ENCODE measurements around the gene APOA5.
"Not testable (repeated sequence)": the region's sequence is repeated elsewhere in the genome, so short reads cannot be mapped to it uniquely, and the experiment has no call there.

Gene APOA5

DNA sequence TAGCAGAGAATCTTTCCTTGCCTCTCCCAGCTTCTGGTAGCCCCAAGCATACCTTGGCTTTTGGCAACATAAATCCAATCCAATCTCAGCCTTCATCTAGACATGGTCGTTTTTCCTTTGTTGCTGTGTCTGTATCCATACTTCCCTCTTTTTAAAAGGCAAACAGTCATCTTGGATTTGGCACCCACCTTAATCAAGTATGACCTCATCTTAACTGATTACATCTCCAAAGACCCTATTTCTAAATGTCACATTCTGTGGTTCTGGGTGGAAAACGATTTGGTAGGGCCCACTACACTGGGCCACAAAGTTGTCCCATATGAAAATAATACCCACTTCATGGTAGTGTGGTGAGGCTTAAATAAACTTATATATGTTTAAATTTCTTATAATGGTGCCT lies 19.7 kb downstream of the APOA5 start:
- DNase-seq, result no peak

DNA sequence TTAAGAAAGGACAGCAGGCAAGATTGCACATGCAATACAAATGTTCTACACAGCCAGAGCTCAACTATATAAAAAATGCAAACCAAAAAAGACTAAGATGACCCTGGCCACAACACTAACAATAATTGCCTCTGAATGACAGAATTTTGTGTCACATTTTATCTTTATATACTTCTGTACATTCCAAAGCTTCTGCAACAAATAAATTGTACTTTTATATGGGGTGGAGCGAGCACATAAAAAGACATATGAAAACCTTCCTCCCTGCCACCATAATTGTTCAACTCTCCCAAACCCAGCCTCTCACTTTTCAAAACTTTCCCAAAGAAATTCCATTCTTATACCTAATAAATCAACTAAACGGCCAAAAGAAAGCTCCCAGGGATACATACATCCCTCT lies 29.5 kb downstream of the APOA5 start:
- DNase-seq, result no peak

DNA sequence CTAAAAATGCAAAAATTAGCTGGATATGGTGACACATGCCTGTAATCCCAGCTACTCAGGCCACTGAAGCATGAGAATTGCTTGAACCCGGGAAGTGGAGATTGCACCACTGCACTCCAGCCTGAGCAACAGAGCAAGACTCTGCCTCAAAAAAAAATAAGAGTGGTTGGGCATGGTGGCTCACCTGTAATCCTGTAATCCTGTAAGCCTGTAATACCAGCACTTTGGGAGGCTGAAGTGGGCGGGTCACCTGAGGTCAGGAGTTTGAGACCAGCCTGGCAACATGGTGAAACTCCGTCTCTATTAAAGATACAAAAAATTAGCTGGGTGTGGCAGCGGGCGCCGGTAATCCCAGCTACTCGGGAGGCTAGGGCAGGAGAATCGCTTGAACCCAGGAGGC lies 35.6 kb downstream of the APOA5 start:
- not testable (repeated sequence) for DNase-seq

DNA sequence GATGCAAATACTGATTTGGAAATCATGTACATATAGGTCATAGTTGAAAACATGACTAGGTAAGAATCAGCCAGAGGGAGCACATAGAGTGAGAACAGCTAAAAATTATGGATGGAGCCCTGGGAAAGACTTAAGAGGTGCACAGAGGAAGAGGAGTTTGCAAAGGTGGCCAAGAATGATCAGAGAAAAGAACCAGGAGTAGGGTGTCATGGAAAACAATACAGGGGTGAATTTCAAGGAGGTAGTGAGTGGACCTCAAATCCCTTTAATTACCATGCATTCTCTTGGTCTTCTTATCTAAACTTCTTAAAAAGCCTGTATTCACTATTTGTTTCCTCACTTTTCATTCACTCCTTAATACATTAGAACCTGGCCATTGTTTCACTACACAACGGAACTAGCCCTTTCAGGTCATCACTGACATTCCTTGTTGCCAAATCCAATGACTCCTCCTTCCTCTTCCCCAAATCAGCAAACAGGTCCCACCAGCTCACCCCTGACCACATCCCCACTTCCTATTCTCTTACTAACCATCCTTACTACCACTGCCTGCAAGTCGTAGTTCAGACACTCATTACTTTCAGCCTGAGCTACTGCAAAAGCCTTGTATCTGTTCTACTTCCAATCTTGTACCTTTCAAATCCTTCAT lies 41.5 kb downstream of the APOA5 start:
- no peak for DNase-seq

DNA sequence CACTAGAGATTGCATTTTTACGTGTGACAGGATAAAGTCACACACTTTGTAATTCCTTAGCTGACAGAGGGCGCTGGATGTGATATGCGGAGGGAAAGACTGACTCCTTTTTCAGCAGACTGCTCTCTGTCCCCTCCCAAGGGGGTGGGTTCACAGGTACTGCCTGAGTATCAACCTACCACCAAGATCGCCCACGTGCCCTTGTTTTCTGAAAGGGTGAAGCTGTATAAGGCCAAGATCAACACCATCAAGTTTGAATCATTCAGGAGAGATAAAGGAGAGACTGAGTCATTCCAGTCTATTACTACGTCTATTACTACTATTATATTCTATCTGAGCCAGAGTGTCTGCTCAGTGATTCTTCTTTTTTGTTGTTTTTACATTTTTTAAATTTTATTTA lies 49.6 kb downstream of the APOA5 start:
- no peak for DNase-seq

GRCh38 chr11:116740741-116741140 lies 50.9 kb downstream of the APOA5 start:
- DNase-seq, result no peak

Data from stimulated activated CD4-positive, alpha-beta T cell treated with anti-CD3 and anti-CD28 coated beads, Interleukin-1b, Interleukin-23, amount 100 ng/mL, for 48 hours (primary cell).